Medulla oblongata (tissue), 1 donor: ENCODE data around the gene IGHMBP2.
"Not testable (repeated sequence)": the region's sequence is repeated elsewhere in the genome, so short reads cannot be mapped to it uniquely, and the experiment has no call there.

ENCODE experiments used
- DNase-seq: peaks from one replicate; pipeline ENCODE4 v3.0.0-alpha.2; 2015; ENCODE audit errors: extremely low spot score

IGHMBP2 gene

GRCh38 chr11:68961245-68961644 lies 57.6 kb downstream of the IGHMBP2 start:
- no peak for DNase-seq

GRCh38 chr11:68962527-68963250 lies 59.0 kb downstream of the IGHMBP2 start:
- DNase-seq: no peak

GRCh38 chr11:68963779-68964178 lies 60.1 kb downstream of the IGHMBP2 start:
- no peak for DNase-seq

GRCh38 chr11:68965901-68966853 lies 62.5 kb downstream of the IGHMBP2 start:
- no peak for DNase-seq

- DNase-seq: no peak
Observed at GRCh38 chr11:68966894-68967780, 63.4 kb downstream of the IGHMBP2 start.

- DNase-seq: no peak
Observed at GRCh38 chr11:68968306-68969250, 64.9 kb downstream of the IGHMBP2 start.

GRCh38 chr11:68969386-68969785 lies 65.7 kb downstream of the IGHMBP2 start:
- DNase-seq: no peak

- DNase-seq: no peak
Observed at GRCh38 chr11:68970921-68971636, 67.4 kb downstream of the IGHMBP2 start.

- DNase-seq: no peak
Observed at GRCh38 chr11:68973219-68973618, 69.5 kb downstream of the IGHMBP2 start.

GRCh38 chr11:68973706-68974105 lies 70.0 kb downstream of the IGHMBP2 start:
- not testable (repeated sequence) for DNase-seq

GRCh38 chr11:68974421-68975194 lies 70.9 kb downstream of the IGHMBP2 start:
- no peak for DNase-seq

- DNase-seq: no peak
Observed at GRCh38 chr11:68976095-68976494, 72.4 kb downstream of the IGHMBP2 start.

GRCh38 chr11:68976563-68976962 lies 72.9 kb downstream of the IGHMBP2 start:
- no peak for DNase-seq

GRCh38 chr11:68977781-68978625 lies 74.3 kb downstream of the IGHMBP2 start:
- DNase-seq: no peak

- no peak for DNase-seq
Observed at GRCh38 chr11:68978626-68978930, 74.9 kb downstream of the IGHMBP2 start.

- no peak for DNase-seq
Observed at GRCh38 chr11:68978931-68979594, 75.4 kb downstream of the IGHMBP2 start.

GRCh38 chr11:68979931-68980775 lies 76.5 kb downstream of the IGHMBP2 start:
- DNase-seq: no peak
